Esophagus squamous epithelium (tissue), 4 donors: ENCODE data around the gene MVB12B.

Source experiments
- CTCF ChIP-seq, 6 experiments: fragments of 450-650 bp in 4 of 6; fragments of 200-600 bp in 2 of 6; sonication (generic) in 2 of 6; IDR thresholded peaks; one replicate each; pipeline ENCODE4 v1.5.1; 2016 to 2019; ENCODE audit warnings: antibody characterized with exemption in 6 of 6, mild to moderate bottlenecking in 4 of 6, moderate library complexity in 4 of 6
- POLR2A ChIP-seq, 4 donors: fragments of 450-650 bp; IDR thresholded peaks; one replicate each; pipeline ENCODE4 v1.6.1; 2017; ENCODE audit warnings: antibody characterized with exemption in 4 of 4, mild to moderate bottlenecking in 4 of 4, moderate library complexity in 3 of 4

GRCh38 chr9:126365780-126366179 lies 39.2 kb downstream of the MVB12B start:
- no peak for TF ChIP-seq CTCF (IDR thresholded peaks at IDR 0.05)
- TF ChIP-seq POLR2A (IDR thresholded peaks at IDR 0.05) = no peak
